ENCODE data around the gene BRCA1. TPM values are rescaled to one million over a fixed set of nuclear protein-coding genes. Genes with fewer than 3 reads are reported as not detected.
"Not testable (repeated sequence)": the region's sequence is repeated elsewhere in the genome, so short reads cannot be mapped to it uniquely, and the experiment has no call there.

Gene BRCA1
- total RNA-seq, 1 donor from 2014 or later: 9.7 TPM

DNA sequence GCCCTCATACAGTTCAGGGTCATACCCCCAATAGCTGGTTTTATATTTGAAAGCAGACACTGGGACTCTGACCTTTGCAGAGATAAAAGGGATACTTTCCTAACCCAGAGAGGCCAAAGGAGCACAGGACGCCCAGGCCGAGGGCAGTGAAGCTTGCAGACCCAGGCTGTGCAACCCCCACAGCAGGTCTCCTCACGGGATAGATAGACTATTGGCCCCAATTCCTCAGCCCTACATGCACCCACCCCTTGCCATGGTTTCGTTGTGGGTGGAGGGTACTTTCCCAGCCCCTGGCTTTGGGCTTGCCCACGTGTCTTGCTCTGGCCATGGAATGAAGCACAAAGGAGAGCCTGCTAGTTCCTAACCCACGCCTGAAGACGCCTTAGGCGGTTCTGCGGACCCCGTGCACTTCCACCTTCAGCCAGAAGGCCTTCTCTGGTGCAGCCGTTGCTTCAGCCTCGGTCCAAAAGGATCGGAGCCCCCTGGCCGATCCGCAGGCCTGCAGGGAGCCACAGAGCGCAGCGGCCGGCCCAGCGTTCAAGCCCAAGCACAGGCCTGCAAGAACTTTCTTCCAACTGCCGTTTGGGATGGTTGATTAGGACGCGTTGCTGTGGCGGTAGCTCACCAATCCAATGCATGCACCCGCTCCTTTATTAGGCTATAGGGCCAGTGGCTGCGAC lies 9.8 kb upstream of the BRCA1 start:
- no peak for DNase-seq (ENCODE audit: low spot score)

DNA sequence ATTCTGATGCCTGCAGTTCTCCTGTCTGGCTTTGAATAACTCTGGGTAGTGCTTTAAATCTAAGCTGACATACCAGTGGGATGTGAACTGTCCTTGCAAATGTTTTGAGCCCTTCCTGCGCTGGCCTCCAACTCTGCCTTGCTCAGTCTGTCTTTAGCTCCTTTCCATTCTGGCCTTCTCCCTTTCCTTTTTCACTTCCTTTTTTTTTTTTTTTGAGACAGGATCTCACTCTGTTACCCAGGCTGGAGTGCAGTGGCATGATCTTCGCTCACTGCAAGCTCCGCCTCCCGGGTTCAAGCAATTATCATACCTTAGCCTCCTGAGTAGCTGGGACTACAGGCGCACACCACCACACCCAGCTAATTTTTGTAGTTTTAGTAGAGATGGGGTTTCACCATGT lies 8.3 kb upstream of the BRCA1 start:
- not testable (repeated sequence) for DNase-seq (ENCODE audit: low spot score)

DNA sequence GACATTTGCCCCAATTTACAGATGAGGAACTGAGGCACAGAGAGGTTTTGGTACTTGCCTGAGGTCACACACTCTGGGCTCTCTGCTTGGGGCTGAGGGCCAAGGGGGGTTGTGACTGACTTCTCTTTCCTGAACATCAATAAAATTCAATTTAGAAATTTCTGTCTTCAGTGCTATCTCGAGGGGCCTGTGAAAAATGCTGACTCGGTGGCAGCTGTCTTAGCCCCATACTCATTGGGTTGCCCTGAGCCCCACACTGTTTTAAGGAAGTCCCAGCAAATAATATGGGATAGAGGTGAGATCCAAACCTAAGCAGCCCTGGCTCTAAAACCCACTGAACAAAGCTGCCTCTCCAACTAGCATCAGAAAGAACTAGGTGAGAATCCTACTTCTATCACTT lies 7.0 kb upstream of the BRCA1 start:
- DNase-seq (ENCODE audit: low spot score): no peak

DNA sequence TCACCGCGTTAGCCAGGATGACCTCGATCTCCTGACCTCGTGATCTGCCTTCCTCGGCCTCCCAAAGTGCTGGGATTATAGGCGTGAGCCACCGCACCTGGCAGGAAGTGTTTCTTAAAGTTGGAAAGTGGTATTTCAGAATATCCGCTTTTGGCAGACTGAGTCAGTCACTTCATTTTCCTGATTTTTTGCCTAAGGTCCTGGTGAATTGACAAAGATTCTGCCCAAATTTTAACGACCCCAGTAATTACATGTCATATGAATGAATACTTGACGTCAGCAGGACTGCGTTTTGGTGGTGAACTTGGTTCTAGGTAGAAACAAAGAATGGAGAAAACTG lies 4.5 kb upstream of the BRCA1 start:
- no peak for DNase-seq (ENCODE audit: low spot score)

DNA sequence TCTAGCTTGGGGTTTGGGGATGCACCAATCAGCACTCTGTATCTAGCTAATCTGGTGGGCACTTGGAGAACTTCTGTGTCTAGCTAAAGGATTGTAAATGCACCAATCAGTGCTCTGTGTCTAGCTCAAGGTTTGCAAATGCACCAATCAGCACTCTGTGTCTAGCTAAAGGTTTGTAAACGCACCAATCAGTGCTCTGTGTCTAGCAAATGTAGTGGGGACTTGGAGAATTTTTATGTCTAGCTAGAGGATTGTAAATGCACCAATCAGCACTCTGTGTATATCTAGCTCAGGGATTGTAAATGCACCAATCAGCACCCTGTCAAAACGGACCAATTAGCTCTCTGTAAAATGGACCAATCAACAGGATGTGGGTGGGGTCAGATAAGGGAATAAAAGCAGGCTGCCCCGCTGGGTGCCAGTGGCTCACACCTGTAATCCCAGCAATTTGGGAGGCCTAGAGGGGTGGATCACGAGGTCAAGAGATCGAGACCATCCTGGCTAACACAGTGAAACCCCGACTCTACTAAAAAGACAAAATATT lies 2.2 kb upstream of the BRCA1 start:
- DNase-seq (ENCODE audit: low spot score): not testable (repeated sequence)

DNA sequence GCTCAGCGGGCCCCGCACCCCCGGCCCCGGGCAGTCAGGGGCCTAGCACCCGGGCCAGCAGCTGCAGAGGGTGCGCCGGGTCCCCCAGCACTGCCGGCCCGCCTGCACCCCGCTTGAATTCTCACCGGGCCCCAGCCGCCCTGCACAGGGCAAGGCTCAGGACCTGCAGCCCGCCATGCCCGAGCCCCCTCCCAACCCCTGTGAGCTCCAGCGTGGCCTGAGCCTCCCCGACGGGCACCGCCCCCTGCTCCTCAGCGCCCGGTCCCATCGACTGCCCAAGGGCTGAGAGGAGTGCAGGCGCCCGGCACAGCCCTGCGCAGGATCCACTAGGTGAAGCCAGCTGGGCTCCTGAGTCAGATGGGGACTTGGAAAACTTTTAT lies 1.7 kb upstream of the BRCA1 start:
- no peak for DNase-seq (ENCODE audit: low spot score)

DNA sequence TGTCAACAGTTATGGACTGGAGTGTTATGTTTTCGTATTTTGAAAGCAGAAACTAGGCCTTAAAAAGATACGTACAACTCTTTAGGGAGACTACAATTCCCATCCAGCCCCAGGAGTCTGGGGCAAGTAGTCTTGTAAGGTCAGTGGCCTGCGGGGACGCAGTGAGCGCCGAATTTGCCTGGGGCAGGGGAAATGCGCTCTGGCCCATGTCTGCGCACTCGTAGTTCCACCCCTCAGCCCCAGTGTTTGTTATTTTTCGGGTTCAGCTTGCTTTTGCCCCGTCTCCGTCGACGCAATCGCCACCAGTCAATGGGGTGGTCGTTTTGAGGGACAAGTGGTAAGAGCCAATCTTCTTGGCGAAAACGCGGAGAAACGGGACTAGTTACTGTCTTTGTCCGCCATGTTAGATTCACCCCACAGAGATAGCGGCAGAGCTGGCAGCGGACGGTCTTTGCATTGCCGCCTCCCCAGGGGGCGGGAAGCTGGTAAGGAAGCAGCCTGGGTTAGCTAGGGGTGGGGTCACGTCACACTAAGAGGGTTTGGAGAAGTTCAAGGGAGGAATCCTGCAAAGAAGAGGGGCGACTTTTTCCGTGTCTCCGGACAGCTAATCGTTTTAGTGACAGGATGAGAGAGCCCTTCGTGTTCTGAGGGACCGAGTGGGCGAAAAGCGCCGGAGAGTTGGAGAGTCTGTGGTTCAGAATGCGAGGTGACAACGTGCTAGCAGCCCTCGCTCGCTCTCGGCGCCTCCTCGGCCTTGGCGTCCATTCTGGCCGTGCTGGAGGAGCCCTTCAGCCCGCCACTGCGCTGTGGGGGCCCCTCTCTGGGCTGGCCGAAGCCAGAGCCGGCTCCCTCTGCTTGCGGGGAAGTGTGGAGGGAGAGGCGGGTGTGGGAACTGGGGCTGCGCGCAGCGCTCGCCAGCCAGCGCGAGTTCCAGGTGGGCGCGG lies 1.1 kb upstream of the BRCA1 start:
- no peak for DNase-seq (ENCODE audit: low spot score)

DNA sequence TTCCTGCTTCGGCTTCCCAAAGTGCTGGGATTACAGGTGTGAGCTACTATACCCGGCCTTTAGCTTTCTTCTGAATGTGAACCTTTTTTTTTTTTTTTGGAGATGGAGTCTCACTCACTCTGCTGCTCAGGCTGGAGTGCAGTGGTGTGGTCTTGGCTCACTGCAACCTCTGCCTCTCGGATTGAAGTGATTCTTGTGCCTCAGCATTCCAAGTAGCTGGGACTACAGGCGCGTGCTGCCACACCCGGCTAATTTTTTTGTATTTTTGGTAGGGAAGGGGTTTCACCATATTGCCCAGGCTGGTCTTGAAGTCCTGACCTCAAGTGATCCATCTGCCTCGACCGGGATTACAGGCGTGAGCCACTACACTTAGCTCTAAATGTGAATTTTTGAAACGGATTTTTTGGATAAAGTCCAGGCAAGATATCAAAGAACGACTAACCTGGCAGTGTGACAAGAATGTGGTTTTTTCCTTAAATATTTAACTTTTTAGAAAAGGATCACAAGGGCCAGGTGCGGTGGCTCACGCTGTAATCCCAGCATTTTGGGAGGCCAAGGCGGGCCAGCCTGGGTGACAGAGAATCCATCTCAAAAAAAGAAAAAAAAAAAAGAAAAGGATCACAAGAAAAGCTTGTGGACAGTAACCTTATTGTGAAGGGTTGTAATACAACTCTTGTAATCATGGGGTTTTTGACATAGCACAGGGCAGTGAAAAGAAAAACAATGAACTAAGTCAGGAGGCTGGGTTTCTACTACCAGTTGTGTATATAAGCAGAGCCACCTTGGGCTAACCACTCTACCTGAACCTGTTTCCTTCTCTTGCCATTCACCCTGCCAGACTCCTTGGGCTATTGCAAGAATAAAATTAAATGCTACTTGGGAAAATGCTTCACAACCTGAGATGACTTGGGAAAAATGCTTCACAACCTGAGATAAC lies 6.2 kb downstream of the BRCA1 start:
- no peak for DNase-seq (ENCODE audit: low spot score)

GRCh38 chr17:43114151-43114552 lies 11.0 kb downstream of the BRCA1 start:
- DNase-seq (ENCODE audit: low spot score): no peak

DNA sequence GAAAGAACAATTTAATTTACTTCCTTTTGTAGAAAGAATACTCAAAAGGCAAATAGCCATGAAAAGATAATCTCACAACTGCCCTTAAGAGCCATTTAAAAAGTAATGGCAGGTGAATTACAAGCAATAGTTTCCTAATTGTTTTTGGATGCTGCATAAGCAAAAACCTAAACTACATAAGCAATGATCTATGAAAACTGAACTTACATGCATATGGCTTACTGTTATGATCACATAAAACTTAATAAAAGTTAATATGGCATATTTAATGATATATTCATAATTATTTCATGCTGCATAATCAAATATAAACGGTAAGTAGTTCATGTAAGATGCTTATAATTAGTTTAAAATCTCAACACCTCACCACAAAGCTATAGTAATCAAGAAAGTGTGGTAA lies 18.6 kb downstream of the BRCA1 start:
- DNase-seq (ENCODE audit: low spot score): no peak

GRCh38 chr17:43105146-43105545 lies 20.0 kb downstream of the BRCA1 start:
- no peak for DNase-seq (ENCODE audit: low spot score)

DNA sequence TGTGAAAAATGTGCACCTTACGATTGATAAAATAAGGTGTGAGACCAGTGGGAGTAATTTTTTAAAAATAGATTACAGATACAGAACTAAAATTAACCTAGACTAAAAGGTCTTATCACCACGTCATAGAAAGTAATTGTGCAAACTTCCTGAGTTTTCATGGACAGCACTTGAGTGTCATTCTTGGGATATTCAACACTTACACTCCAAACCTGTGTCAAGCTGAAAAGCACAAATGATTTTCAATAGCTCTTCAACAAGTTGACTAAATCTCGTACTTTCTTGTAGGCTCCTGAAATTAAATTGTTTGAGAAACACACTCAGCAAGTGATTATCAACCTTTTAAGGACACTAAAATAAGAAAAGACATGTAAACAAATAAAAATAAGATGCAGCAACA lies 20.5 kb downstream of the BRCA1 start:
- DNase-seq (ENCODE audit: low spot score): no peak

- not testable (repeated sequence) for DNase-seq (ENCODE audit: low spot score)
Measured at GRCh38 chr17:43095364-43095763, 29.8 kb downstream of the BRCA1 start.

GRCh38 chr17:43094129-43094835 lies 30.9 kb downstream of the BRCA1 start:
- no peak for DNase-seq (ENCODE audit: low spot score)

GRCh38 chr17:43092901-43093300 lies 32.3 kb downstream of the BRCA1 start:
- no peak for DNase-seq (ENCODE audit: low spot score)

- no peak for DNase-seq (ENCODE audit: low spot score)
Measured at GRCh38 chr17:43090022-43090421, 35.1 kb downstream of the BRCA1 start.

- DNase-seq (ENCODE audit: low spot score): no peak
Measured at GRCh38 chr17:43085474-43085873, 39.7 kb downstream of the BRCA1 start.

GRCh38 chr17:43079641-43080302 lies 45.4 kb downstream of the BRCA1 start:
- DNase-seq (ENCODE audit: low spot score): no peak

DNA sequence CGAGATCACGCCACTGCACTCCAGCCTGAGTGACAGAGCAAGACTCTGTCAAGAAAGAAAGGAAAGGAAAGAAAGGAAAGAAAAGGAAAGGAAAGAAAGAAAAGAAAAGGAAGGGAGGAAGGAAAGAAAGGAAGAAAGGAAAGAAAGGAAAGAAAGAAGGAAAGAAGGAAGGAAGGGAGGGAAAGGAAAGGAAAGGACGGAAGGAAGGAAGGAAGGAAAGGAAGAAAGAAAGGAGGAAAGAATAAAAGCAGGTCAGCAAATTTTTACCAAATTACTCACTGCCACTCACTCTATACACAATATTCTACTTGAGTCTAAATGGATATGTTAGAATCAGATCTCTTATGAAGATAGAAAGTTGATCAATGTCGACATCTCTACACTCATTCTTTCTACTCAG lies 50.3 kb downstream of the BRCA1 start:
- DNase-seq (ENCODE audit: low spot score): no peak

DNA sequence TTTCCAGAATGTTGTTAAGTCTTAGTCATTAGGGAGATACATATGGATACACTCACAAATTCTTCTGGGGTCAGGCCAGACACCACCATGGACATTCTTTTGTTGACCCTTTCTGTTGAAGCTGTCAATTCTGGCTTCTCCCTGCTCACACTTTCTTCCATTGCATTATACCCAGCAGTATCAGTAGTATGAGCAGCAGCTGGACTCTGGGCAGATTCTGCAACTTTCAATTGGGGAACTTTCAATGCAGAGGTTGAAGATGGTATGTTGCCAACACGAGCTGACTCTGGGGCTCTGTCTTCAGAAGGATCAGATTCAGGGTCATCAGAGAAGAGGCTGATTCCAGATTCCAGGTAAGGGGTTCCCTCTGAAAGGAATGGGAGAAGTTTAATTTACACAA lies 54.3 kb downstream of the BRCA1 start:
- DNase-seq (ENCODE audit: low spot score): no peak

GRCh38 chr17:43070257-43070656 lies 54.9 kb downstream of the BRCA1 start:
- no peak for DNase-seq (ENCODE audit: low spot score)
